Retinal pigment epithelial cell (primary cell): ENCODE data around the gene TRIM41.

ENCODE experiments used
- DNase-seq: peaks from one replicate; pipeline ENCODE4 v3.0.0-alpha.2; 2010; ENCODE audit warnings: low read depth
- H3K4me3 ChIP-seq: 2 replicates; pipeline ENCODE4 v1.5.1; 2011; ENCODE audit warnings: mild to moderate bottlenecking, low read length, control low read depth, moderate library complexity
- CTCF ChIP-seq: conservative IDR thresholded peaks from 2 replicates; pipeline ENCODE4 v1.5.1; 2011; ENCODE audit warnings: low read depth, low read length, control low read depth, inconsistent platforms

The TRIM41 gene

DNA sequence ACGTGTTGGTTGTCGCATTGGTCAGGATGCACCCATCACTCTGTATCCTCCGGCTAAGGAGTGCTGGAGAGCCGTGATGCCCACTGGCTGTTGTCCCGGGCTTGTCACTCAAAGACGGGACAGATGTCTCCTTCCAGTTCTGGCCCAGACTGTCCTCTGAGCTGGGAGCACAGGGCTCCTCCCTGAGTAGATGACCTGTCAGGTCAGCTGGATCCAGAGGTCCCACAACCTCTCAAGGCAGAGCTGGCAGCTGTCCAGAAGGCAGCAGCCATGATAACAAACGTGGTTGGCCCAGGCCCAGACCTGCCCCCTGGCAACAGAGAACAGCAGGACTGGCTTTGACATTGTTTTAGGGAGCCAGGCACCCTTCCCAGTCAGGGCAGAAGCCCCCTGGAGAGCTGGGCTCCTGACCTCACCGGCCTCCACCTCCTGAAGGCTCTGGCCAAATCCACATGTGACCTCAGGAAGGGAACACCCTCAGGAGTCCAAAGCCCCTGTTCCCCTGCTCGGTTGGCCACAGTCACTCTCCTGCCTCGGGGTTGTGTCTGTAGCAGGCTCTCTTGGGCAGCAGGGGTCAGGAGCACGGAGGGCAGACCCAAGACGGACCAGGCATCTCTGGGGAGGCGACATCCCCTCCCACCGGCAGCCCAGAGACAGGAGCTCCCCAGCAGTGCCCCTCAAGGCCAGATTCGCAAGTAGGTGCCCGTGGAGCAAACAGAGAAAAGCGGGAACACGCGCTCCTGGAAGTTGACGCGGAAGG, 28.4 kb upstream of the TRIM41 start:
- no peak for DNase-seq
- no peak for TF ChIP-seq CTCF

DNA sequence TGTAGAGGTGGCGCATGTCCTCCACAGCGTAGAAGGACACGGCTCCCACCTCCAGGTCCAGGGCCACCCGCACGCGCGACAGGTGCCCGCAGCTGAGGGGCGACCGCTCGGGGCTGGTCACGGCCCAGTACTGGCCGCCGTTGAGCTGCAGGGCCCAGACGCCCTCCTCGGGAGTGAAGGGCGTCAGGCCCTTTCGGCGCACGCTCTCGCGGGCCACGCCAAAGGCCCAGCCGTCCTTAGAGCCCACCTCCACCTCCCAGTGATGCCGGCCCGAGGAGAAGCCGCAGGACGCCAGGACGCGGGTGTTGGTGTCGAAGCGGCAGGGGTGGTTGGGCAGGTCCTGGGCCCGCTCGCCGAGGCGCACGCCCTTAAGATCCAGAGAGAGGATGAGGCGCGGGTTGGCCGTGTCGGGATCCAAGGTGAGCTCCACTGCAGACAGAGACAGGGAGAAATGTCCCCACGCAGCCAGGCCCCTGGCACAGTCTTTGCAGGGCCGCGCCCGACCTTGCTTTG, 27.8 kb upstream of the TRIM41 start:
- no peak for DNase-seq
- H3K4me3 ChIP-seq: no peak overlapping the region
- TF ChIP-seq CTCF: no peak

More for the DNA sequence above, 28.4 kb upstream of the TRIM41 start:
- no peak overlapping the region for H3K4me3 ChIP-seq

DNA sequence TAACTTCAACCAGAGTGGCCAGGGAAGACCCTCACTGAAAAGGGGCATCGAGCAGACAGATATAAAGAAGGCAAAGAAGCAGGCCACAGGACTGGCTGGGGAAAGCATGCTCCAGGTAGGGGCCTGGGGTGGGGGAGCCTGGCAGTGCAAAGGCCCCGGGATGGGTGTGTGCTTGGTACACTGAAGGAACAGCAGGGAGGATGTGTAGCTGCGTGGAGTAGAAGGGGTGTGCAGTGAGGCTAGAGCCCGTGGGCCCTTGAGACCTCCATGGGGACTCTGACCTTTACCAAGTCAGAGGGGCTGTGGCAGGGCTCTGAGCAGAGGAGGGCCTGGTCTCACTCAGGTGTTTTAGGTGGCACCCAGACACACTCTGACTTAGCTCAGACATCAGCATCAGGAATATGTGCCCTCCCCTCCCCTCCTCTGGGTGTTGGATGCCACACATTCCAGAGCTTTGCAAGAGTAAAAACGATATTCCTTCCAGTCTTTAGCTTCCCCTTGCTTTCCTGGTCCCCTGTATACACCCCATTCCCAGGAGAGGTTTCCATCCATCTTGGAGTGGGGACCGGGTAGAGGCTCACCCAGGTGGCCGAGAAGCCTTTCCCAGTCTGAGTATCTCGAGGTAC, 25.6 kb upstream of the TRIM41 start:
- TF ChIP-seq CTCF: no peak
- DNase-seq: no peak
- no peak overlapping the region for H3K4me3 ChIP-seq

DNA sequence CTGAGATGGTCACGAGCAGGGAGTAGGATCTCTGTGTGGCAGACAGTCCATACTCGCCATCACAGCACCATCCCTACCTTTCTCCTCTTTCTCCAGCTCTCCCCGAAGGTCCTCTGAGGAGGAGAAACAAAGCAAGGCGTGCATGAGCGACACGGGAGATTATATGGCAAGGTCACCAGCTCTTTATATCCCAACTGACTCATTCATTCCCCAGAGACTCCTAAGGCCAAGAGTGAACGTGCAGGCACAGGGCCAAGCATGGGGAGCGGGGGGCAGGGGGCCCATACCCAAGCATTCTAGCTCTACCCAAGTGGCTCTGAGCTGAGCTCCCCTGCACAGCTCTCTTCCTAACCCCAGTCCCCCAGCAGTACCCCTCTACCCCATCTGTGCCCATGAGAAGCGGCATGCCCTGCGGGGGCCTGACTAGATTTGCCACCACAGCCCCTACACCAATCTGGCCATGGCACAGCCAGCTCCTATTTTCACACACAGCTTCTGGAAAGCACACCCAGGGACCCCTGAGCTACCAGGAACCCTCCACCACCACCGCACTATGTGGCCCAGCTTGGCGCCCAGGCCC, 24.9 kb upstream of the TRIM41 start:
- no peak overlapping the region for H3K4me3 ChIP-seq
- TF ChIP-seq CTCF: no peak
- DNase-seq: no peak

- DNase-seq: no peak
- TF ChIP-seq CTCF: no peak
Measured at GRCh38 chr5:181198905-181199519, 24.1 kb upstream of the TRIM41 start.

GRCh38 chr5:181199881-181200638, 23.0 kb upstream of the TRIM41 start:
- no peak for TF ChIP-seq CTCF
- no peak for DNase-seq
- no peak overlapping the region for H3K4me3 ChIP-seq

More at GRCh38 chr5:181198905-181199519, 24.1 kb upstream of the TRIM41 start:
- H3K4me3 ChIP-seq: no peak overlapping the region
